Progenitor cell of endocrine pancreas (in vitro differentiated cells): ENCODE measurements around the gene APC2. TPM values are rescaled to one million over a fixed set of nuclear protein-coding genes. Genes with fewer than 3 reads are reported as not detected.
"Not testable (repeated sequence)": the region's sequence is repeated elsewhere in the genome, so short reads cannot be mapped to it uniquely, and the experiment has no call there.

Experiments
- DNase-seq: peaks from one replicate; pipeline ENCODE4 v3.0.0; 2021; ENCODE audit warnings: low spot score; ENCODE audit not compliant: unreplicated experiment
- H3K27ac Mint-ChIP-seq: 2 replicates; pipeline ENCODE4 v1.8.0; 2021; ENCODE audit warnings: mild to moderate bottlenecking, moderate library complexity, mixed read lengths
- H3K27me3 Mint-ChIP-seq: 2 replicates; pipeline ENCODE4 v1.8.0; 2021; ENCODE audit warnings: mixed read lengths
- H3K36me3 Mint-ChIP-seq: 2 replicates; pipeline ENCODE4 v1.8.0; 2022; ENCODE audit warnings: mixed read lengths; ENCODE audit not compliant: insufficient read depth
- H3K4me1 Mint-ChIP-seq: 2 replicates; pipeline ENCODE4 v1.8.0; 2021; ENCODE audit warnings: low read depth, mixed read lengths
- H3K4me3 Mint-ChIP-seq: 2 replicates; pipeline ENCODE4 v1.8.0; 2021; ENCODE audit warnings: low read depth, mild to moderate bottlenecking, moderate library complexity, mixed read lengths
- H3K9me3 Mint-ChIP-seq: 2 replicates; pipeline ENCODE4 v1.8.0; 2021; ENCODE audit warnings: low read depth, mixed read lengths
- total RNA-seq: library from RNA; stranded (reverse); gene quantifications from 2 replicates; pipeline ENCODE4 v1.2.1, GENCODE V29; 2021
- TF ChIP-seq, protein P1 (sequence below): fragments of 200-600 bp; sonication (generic); IDR thresholded peaks from one replicate; pipeline ENCODE4 v1.5.0; 2021; ENCODE audit warnings: antibody characterized with exemption, mild to moderate bottlenecking; ENCODE audit not compliant: unreplicated experiment

APC2 gene
- total RNA-seq, 1 donor from 2014 or later: 5.8 TPM

DNA sequence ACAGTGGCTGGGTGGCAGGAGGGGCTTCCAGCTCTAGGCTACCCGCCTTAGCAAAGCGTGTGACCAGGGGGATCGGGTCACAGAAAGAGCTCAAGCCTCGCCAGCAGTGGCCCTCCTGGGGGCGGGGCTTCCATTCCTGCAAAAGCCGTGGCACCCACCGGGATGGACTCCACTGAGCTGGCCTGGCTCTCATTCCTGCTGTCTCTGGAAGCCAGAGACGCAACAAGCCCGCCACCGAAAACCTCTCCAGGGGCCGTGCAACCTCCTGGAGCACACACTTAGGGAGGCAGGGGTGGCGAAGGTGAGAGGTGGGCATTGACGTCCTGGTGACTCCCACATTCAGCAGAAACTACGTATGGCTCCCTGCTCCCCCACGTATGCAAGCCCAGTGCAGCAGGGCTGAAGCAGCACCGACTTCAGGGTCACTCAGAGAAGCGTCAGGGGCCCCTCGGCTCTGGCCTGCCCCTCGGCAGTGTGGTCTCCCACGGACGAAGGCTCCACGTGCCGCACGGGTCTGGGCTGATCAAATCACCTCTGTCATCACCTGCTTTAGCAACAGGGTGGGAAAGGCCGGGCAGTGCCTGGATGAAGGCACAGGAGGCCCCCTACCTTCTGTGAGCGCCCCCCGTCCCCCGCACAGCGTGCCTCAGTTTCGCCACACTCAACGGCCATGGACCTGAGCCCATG lies 26.0 kb downstream of the APC2 start:
- H3K4me3 Mint-ChIP-seq: no peak overlapping the region
- TF ChIP-seq, protein P1, sequence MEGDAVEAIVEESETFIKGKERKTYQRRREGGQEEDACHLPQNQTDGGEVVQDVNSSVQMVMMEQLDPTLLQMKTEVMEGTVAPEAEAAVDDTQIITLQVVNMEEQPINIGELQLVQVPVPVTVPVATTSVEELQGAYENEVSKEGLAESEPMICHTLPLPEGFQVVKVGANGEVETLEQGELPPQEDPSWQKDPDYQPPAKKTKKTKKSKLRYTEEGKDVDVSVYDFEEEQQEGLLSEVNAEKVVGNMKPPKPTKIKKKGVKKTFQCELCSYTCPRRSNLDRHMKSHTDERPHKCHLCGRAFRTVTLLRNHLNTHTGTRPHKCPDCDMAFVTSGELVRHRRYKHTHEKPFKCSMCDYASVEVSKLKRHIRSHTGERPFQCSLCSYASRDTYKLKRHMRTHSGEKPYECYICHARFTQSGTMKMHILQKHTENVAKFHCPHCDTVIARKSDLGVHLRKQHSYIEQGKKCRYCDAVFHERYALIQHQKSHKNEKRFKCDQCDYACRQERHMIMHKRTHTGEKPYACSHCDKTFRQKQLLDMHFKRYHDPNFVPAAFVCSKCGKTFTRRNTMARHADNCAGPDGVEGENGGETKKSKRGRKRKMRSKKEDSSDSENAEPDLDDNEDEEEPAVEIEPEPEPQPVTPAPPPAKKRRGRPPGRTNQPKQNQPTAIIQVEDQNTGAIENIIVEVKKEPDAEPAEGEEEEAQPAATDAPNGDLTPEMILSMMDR: no peak
- peaks cover 3% of the 10 kb centered on the region for H3K36me3 Mint-ChIP-seq
- H3K4me1 Mint-ChIP-seq: peaks cover 6% of the 10 kb centered on the region
- H3K27me3 Mint-ChIP-seq: peaks cover 18% of the 10 kb centered on the region
- DNase-seq: no peak
- no peaks in the 10 kb centered on the region for H3K9me3 Mint-ChIP-seq
- no peak overlapping the region for H3K27ac Mint-ChIP-seq

DNA sequence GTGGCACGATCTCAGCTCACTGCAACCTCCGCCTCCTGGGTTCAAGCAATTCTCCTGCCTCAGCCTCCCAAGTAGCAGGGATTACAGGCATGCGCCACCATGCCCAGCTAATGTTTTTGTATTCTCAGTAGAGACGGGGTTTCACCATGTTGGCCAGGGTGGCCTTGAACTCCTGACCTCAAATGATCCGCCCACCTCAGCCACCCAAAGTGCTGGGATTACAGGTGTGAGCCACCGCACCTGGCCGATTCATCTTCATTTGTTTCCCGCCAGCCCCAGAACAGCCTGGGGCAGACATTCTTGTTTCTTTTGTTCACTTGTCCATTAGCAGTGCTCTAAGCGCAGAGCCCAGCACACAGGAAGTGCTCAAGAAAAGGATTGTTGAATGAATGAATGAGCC lies 27.1 kb downstream of the APC2 start:
- H3K4me3 Mint-ChIP-seq: peak overlapping the region; percentile 58
- H3K36me3 Mint-ChIP-seq, H3K4me1 Mint-ChIP-seq, H3K9me3 Mint-ChIP-seq, DNase-seq, H3K27me3 Mint-ChIP-seq, H3K27ac Mint-ChIP-seq: not testable (repeated sequence)

DNA sequence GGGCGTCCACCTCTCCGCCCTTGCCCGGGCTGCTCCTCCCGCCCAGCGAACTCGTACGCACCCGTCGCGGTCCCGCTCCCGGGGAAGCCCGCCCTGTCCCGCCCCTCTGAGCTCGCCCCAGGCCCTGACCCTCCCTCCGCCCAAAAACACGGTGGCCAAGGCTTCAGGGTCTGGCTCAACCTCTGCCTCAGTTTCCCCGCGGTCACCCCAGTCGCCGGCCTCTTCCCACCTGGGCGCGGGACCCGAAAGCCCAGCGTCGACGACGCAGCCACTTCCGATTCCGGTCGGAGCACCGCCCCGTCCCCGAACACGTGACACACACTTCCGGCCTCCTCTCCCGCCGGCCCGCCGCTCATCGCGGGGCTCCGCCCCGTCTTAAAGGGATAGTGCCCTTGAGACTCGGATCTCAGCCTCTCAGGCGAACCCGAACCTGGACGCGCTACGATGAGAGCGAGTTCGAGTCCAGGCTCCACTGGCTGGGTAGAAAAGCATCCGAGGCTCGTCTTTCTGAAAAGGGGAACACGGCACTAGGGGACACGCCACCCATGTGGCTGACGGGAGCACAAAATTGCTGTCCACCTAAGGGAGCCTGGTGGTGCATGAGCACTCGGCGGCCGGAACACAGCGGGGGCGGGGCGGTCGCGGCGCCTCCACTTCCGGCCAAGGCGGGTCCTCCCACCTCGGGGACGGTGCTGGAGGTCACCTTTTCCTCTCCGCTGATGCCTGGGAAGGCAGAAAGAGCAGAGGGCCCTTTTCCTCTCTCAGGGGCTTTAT lies 29.2 kb downstream of the APC2 start, which contains the start of gene C19orf25:
TSS of gene C19orf25 (minus strand) at position 282 of the 774 bp plus-strand sequence. CDS start 312 bp downstream, outside the sequence.
- TF ChIP-seq, protein P1: peak; percentile 1
- H3K4me1 Mint-ChIP-seq: peaks cover 6% of the 10 kb centered on the region
- H3K4me3 Mint-ChIP-seq: peak within 1 kb of the TSS; percentile 97
- peak within 1 kb of the TSS; percentile 92 for H3K27ac Mint-ChIP-seq
- no peaks in the 10 kb centered on the region for H3K27me3 Mint-ChIP-seq
- peaks cover 3% of the 10 kb centered on the region for H3K36me3 Mint-ChIP-seq
- peak; percentile 84 for DNase-seq
- no peaks in the 10 kb centered on the region for H3K9me3 Mint-ChIP-seq

DNA sequence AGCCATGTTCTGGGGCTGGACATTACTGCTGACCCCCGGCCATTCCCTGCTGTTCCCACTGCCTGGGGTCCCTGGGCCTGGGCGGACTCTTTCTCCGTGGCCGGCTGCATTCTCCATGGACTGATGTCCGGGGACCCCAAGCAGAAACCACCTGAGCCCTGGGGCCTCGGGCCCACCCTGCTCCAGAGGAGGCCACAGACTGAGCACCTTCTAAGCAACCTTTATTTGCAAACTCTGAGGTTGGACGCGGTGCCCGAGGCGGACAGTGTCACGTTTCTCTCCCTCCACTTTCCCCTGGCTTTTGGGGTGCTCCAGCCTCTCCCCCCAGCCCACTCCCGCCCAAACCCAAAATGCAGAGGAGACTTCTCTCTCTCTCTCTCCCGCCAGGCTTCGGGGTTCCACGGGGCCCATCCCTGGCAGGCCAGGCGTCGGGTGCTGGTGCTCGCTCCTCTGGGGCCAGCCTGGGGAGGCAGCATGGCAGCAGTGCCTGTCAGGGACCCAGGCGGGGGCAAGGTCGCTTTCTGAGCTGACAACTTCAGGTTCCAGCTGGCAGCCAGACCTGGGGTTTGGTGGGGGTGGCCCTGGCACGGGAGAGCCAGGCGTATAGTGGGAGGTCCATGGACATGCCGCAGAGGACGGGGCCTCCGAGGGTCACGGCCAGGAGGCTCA lies 31.4 kb downstream of the APC2 start:
- Mint-ChIP-seq H3K9me3 (no peaks in the 10 kb centered on the region), H3K27me3 (no peaks in the 10 kb centered on the region), H3K27ac (no peak overlapping the region), H3K4me3 (no peak overlapping the region), H3K36me3 (peaks cover 3% of the 10 kb centered on the region), H3K4me1 (peaks cover 6% of the 10 kb centered on the region)
- no peak for DNase-seq
- TF ChIP-seq, protein P1: no peak

DNA sequence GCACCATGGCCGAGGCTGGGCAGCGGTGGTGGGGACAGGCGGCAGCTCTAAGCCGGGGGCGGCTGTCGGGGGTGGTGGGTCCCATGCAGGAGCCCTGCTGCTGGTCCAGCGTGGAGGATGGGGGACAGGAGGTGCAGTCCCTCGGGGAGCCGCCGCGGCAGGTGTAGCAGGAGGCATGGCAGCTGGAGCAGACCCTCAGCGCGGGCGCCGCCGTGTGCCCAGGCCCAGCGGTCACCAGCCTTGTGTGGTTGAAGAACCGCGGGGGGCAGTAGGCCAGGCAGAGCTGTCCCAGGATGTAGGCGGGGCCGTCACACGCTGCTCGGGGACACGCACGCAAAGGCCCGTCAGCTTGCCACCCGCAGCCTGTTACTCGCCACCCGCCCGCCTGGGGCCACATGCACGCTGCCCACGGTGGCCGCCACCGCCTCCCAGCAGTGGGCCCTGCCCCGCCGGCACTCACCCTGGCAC lies 32.0 kb downstream of the APC2 start:
- H3K9me3 Mint-ChIP-seq: no peaks in the 10 kb centered on the region
- no peak overlapping the region for H3K27ac Mint-ChIP-seq
- peaks cover 6% of the 10 kb centered on the region for H3K4me1 Mint-ChIP-seq
- TF ChIP-seq, protein P1: no peak
- no peak for DNase-seq
- H3K27me3 Mint-ChIP-seq: no peaks in the 10 kb centered on the region
- peaks cover 3% of the 10 kb centered on the region for H3K36me3 Mint-ChIP-seq
- no peak overlapping the region for H3K4me3 Mint-ChIP-seq
